ENCODE data around the gene MTUS2.

DNA sequence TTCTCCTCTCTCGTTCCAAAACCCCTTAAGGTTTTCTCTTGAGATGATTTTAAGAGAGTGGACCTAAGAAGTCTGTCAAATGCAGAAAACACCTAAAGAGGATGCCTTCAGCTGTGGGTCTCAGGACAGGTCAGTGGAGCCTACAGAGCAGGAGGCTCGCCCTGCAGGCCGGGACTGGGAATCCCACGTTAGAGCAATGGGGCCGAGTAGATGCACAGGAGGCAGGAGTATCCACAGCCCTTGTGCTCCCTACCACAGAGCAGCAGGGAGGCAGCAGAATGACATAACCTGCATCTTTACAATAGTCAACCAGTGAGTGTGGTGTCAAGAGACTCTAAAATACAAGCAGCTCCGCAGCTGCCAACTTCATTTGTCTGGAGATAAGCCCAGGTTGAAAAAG lies 229.4 kb downstream of the MTUS2 start:
- no peak for TF ChIP-seq CTCF (IDR thresholded peaks at IDR 0.05; ENCODE audit: low read length)
- TF ChIP-seq EZH2 (optimal IDR thresholded peaks at IDR 0.05; ENCODE audit: low read depth, low read length) = no peak

All from MM.1S (cell line).